K562 (cell line): ENCODE data around the gene TOMT. TPM values are rescaled to one million over a fixed set of nuclear protein-coding genes. Genes with fewer than 3 reads are reported as not detected.

ENCODE experiments used
- BRCA1 ChIP-seq, 2 experiments: fragments of 450-650 bp in 1 of 2; sonication (generic) in 1 of 2; formaldehyde crosslinking in 1 of 2; IDR thresholded peaks; 2 replicates each; pipeline versions ENCODE4 v1.5.0 to v1.6.1; 2017 to 2020; ENCODE audit warnings: mild to moderate bottlenecking in 1 of 2, missing genetic modification reagents in 1 of 2
- CTCF ChIP-seq, 3 experiments: IDR thresholded peaks in 2 of 3; conservative IDR thresholded peaks in 1 of 3; 2 replicates each; pipeline ENCODE4 v1.5.1; 2011 to 2012; ENCODE audit warnings: low read length in 3 of 3, mild to moderate bottlenecking in 3 of 3, control low read depth in 2 of 3, improper control_type of control experiment in 1 of 3, inconsistent platforms in 1 of 3, low read depth in 1 of 3, mixed read lengths in 1 of 3, moderate library complexity in 1 of 3; ENCODE audit not compliant: insufficient read depth in 2 of 3
- CUX1 ChIP-seq: fragments of 200-800 bp; sonication (Bioruptor generic); IDR thresholded peaks from 2 replicates; pipeline ENCODE4 v1.6.1; 2016; ENCODE audit warnings: missing genetic modification characterization, missing compliant biosample characterization
- E2F6 ChIP-seq, 2 experiments: IDR thresholded peaks; 2 replicates each; pipeline ENCODE4 v1.6.1; 2011; ENCODE audit warnings: borderline replicate concordance in 1 of 2, control low read depth in 1 of 2, low read depth in 1 of 2, low read length in 1 of 2, mild to moderate bottlenecking in 1 of 2, mixed read lengths in 1 of 2, moderate library complexity in 1 of 2; ENCODE audit not compliant: insufficient read depth in 1 of 2, insufficient read length in 1 of 2, poor library complexity in 1 of 2, severe bottlenecking in 1 of 2; ENCODE audit errors: extremely low read depth in 1 of 2
- FIP1L1 ChIP-seq: fragments of 200-400 bp; formaldehyde crosslinking; IDR thresholded peaks from 2 replicates; pipeline ENCODE4 v1.6.1; 2018; ENCODE audit warnings: mild to moderate bottlenecking, low read depth, low read length; ENCODE audit not compliant: poor library complexity, severe bottlenecking
- JUN ChIP-seq, 2 experiments: sonication (generic) in 1 of 2; formaldehyde crosslinking in 1 of 2; IDR thresholded peaks; 2 replicates each; pipeline versions ENCODE4 v1.6.1 to v1.8.0; 2012 to 2022; ENCODE audit warnings: borderline replicate concordance in 2 of 2, mild to moderate bottlenecking in 2 of 2, improper control_type of control experiment in 1 of 2, low read depth in 1 of 2, low read length in 1 of 2, missing genetic modification reagents in 1 of 2
- PHTF2 ChIP-seq: fragments of 250-450 bp; sonication (Bioruptor Pico); IDR thresholded peaks from 2 replicates; pipeline ENCODE4 v1.5.0; 2021; ENCODE audit warnings: mild to moderate bottlenecking
- PPARD ChIP-seq: fragments of 250-450 bp; sonication (Bioruptor Pico); IDR thresholded peaks from 2 replicates; pipeline ENCODE4 v1.8.0; 2022; ENCODE audit warnings: inconsistent platforms, mild to moderate bottlenecking, moderate library complexity
- RNF2 ChIP-seq: sonication (generic); IDR thresholded peaks from 2 replicates; pipeline ENCODE4 v1.6.1; 2016
- SMARCB1 ChIP-seq: IDR thresholded peaks from 2 replicates; pipeline ENCODE4 v1.6.1; 2011; ENCODE audit warnings: improper control_type of control experiment, low read depth; ENCODE audit not compliant: insufficient read length
- ZKSCAN8 ChIP-seq: fragments of 200-800 bp; sonication (Bioruptor generic); IDR thresholded peaks from 2 replicates; pipeline ENCODE4 v1.6.1; 2016; ENCODE audit warnings: missing genetic modification characterization, missing compliant biosample characterization
- ZNF143 ChIP-seq: sonication (generic); formaldehyde crosslinking; IDR thresholded peaks from 2 replicates; pipeline ENCODE4 v1.9.0; 2022; ENCODE audit warnings: mild to moderate bottlenecking, missing genetic modification reagents
- ZNF175 ChIP-seq: fragments of 200-800 bp; sonication (Bioruptor generic); IDR thresholded peaks from 2 replicates; pipeline ENCODE4 v1.6.1; 2016; ENCODE audit warnings: low read depth, mild to moderate bottlenecking, missing genetic modification characterization, missing compliant biosample characterization
- ZNF232 ChIP-seq: sonication (generic); formaldehyde crosslinking; IDR thresholded peaks from 2 replicates; pipeline ENCODE4 v1.8.0; 2022; ENCODE audit warnings: mild to moderate bottlenecking, missing genetic modification reagents
- ZNF274 ChIP-seq: IDR thresholded peaks from 2 replicates; pipeline ENCODE4 v1.6.1; 2011; ENCODE audit warnings: low read depth, mild to moderate bottlenecking, low read length, moderate library complexity, borderline replicate concordance
- polyA plus RNA-seq, 8 experiments: library from polyadenylated mRNA; depleted of rRNA in 4 of 8; stranded (reverse) in 5 of 8; unstranded in 3 of 8; fragments of >200 nt; fragmentation: Nextera tagmentation in 2 of 8; fragmentation: Illumina TruSeq in 1 of 8; extraction: Ambion mirVana in 2 of 8; extraction: Trizol in 1 of 8; gene quantifications; 2 replicates each; pipeline versions ENCODE4 v1.2.1 to v1.2.3, GENCODE V29; 2011 to 2014; ENCODE audit warnings: inconsistent platforms in 1 of 8, missing spikeins in 1 of 8
- total RNA-seq, 7 experiments: library from RNA; depleted of rRNA in 6 of 7; stranded (reverse); fragments of >200 nt in 6 of 7; fragmentation: Illumina TruSeq in 2 of 7; extraction: Trizol in 2 of 7; gene quantifications; 2 replicates each; pipeline versions ENCODE4 v1.2.1 to v1.2.3, GENCODE V29; 2011 to 2021; ENCODE audit warnings: low replicate concordance in 1 of 7

The TOMT gene
- total and polyA plus RNA-seq, 9 of the 15 experiments (the other 6 are each of a cell fraction or from before 2014, with no cell fraction given) = not detected

- TF ChIP-seq ZKSCAN8 (CRISPR knock-in tag) = no peak
- TF ChIP-seq RNF2 = 0 out of 2 replicates have a peak, but pooled peaks have one; percentile 49
- no peak for TF ChIP-seq SMARCB1
- TF ChIP-seq CTCF (IDR thresholded peaks at IDR 0.05 in 2 of 3, conservative IDR thresholded peaks at IDR 0.05 in 1 of 3; ENCODE audit: insufficient read depth in 2 of 3, low read depth in 1 of 3, low read length in 3 of 3) = peak; percentile 49 to 71 (median 66)
- no peak for TF ChIP-seq PPARD (CRISPR knock-in tag)
- no peak for TF ChIP-seq ZNF274
- 0 out of 2 replicates have a peak, but pooled peaks have one; percentile 16 for TF ChIP-seq JUN (IDR thresholded peaks at IDR 0.05; ENCODE audit: borderline replicate concordance, low read depth, low read length)
- TF ChIP-seq JUN (CRISPR knock-in tag; IDR thresholded peaks at IDR 0.05; ENCODE audit: borderline replicate concordance) = no peak
- TF ChIP-seq ZNF143 = no peak
- peak; percentile 53 for TF ChIP-seq CUX1 (CRISPR knock-in tag)
- peak; percentile 51 for TF ChIP-seq FIP1L1
- TF ChIP-seq ZNF232 (CRISPR knock-in tag) = no peak
- no peak for TF ChIP-seq BRCA1 (IDR thresholded peaks at IDR 0.05)
- no peak for TF ChIP-seq BRCA1 (CRISPR knock-in tag; IDR thresholded peaks at IDR 0.05)
- peak; percentile 79 for TF ChIP-seq ZNF175 (CRISPR knock-in tag)
- peak; percentile 87 to 93 for TF ChIP-seq E2F6 (IDR thresholded peaks at IDR 0.05; ENCODE audit: borderline replicate concordance in 1 of 2, extremely low read depth in 1 of 2, insufficient read depth in 1 of 2, insufficient read length in 1 of 2, low read depth in 1 of 2, low read length in 1 of 2, poor library complexity in 1 of 2, severe bottlenecking in 1 of 2)
- no peak for TF ChIP-seq PHTF2 (CRISPR knock-in tag)
These were observed 2.6 kb upstream of the TOMT start, which contains the start of gene LAMTOR1 (continued) for GRCh38 chr11:72102946-72103753.
